ENCODE measurements around the gene NUP98.
"Not testable (repeated sequence)": the region's sequence is repeated elsewhere in the genome, so short reads cannot be mapped to it uniquely, and the experiment has no call there.

The NUP98 gene

DNA sequence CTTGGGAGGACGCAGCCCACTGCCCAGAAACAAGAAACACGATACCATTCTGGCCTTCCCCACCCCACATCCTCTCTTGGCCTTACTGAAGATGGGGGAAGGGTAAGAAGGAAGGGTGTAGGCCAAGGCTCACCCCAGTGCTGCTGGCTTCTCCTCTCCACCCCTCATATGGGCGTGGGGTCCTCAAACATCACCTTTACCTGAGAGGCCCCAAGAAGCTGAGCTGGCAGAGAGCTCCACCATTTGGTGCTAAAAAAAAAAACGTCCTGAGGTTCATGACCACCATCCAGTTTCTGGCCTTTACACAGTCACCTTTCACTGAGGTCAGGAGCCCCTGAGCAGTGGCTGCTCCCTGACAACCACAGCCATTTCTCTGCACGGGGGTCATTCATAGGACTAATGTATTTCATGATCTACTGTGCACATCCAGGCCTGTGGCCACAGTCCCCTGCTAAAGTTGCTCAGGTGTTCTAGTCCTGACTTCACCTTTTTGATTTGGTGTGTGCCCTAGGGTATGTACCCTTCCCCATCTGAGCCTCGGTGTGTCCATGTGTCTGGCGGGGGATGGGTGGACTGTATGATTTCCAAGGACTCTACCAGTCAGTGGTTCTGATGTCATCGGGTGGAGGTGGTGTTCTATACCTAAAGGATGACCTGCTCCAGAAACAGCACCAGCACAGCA, 28.3 kb upstream of the NUP98 start:
- H3K4me3 ChIP-seq (ENCODE audit: low read depth, low read length) = no peak overlapping the region
- H3K9ac ChIP-seq (ENCODE audit: low read depth, low read length) = no peak overlapping the region
- H3K36me3 ChIP-seq (ENCODE audit: control insufficient read depth, insufficient read depth, low read length) = peaks cover 32% of the 10 kb centered on the region
- H3K4me1 ChIP-seq (ENCODE audit: control insufficient read depth, insufficient read depth, low read length) = peaks cover 33% of the 10 kb centered on the region
- H3K27me3 ChIP-seq (ENCODE audit: control insufficient read depth, insufficient read depth, low read length) = no peaks in the 10 kb centered on the region
- H3K9me3 ChIP-seq (ENCODE audit: control insufficient read depth, insufficient read depth, low read length) = no peaks in the 10 kb centered on the region
- H3K27ac ChIP-seq (ENCODE audit: low read depth, low read length) = no peak overlapping the region

DNA sequence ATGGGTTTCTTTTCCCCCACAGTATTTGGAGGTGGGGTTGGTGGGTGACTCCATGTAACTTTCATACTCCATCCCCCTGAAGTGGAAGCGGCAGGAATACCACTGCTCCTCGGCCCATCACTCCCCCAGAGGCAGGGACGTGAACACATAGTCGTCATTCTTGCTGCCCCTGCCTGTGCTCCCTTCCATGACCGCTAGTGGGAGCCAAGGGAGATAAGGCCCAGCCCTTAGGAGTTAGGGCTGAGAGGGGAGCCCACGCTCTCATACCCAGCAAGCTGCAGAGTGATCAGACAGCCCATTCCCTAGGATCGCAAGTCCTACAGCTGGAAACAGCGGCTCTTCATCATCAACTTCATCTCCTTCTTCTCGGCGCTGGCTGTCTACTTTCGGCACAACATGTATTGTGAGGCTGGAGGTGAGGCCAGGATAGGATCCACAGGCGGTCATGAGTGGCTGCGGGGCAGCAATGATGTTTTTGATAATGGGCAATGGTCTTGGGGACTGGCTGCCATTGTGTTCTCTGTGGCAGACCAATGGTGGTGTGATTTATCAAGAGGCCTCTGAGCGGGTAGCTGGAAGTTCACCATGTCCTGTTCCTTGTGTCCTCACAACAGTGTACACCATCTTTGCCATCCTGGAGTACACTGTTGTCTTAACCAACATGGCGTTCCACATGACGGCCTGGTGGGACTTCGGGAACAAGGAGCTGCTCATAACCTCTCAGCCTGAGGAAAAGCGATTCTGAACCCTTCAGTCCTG, 27.5 kb upstream of the NUP98 start:
- Histone ChIP-seq H3K9ac (ENCODE audit: low read depth, low read length) (no peak overlapping the region), H3K9me3 (ENCODE audit: control insufficient read depth, insufficient read depth, low read length) (no peaks in the 10 kb centered on the region), H3K4me3 (ENCODE audit: low read depth, low read length) (no peak overlapping the region), H3K36me3 (ENCODE audit: control insufficient read depth, insufficient read depth, low read length) (peaks cover 29% of the 10 kb centered on the region), H3K4me1 (ENCODE audit: control insufficient read depth, insufficient read depth, low read length) (peaks cover 33% of the 10 kb centered on the region), H3K27me3 (ENCODE audit: control insufficient read depth, insufficient read depth, low read length) (no peaks in the 10 kb centered on the region), H3K27ac (ENCODE audit: low read depth, low read length) (no peak overlapping the region)

DNA sequence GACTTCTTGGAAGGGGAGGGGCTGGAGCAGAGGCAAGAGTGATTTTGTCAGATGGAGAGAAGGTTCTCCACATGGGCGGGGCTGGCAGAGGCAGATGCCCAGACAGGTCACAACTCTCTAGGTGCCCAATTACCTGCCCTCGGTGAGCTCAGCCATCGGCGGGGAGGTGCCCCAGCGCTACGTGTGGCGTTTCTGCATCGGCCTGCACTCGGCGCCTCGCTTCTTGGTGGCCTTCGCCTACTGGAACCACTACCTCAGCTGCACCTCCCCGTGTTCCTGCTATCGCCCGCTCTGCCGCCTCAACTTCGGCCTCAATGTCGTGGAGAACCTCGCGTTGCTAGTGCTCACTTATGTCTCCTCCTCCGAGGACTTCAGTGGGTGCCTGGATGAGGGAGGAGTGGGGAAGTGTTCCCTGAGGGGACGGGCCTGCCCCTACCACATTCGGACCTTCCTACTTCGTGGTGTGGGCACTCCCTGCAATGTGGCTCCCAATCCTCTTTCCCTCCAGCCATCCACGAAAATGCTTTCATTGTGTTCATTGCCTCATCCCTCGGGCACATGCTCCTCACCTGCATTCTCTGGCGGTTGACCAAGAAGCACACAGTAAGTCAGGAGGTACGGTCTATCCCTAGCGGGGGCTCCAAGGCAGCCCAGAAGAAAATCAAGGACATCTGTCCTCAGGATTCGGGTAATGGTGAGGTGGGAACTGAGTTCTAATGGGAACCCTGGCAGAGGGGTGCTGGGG, 26.6 kb upstream of the NUP98 start:
- H3K36me3 ChIP-seq (ENCODE audit: control insufficient read depth, insufficient read depth, low read length) = peaks cover 29% of the 10 kb centered on the region
- no peak overlapping the region for H3K27ac ChIP-seq (ENCODE audit: low read depth, low read length)
- H3K4me1 ChIP-seq (ENCODE audit: control insufficient read depth, insufficient read depth, low read length) = peaks cover 33% of the 10 kb centered on the region

DNA sequence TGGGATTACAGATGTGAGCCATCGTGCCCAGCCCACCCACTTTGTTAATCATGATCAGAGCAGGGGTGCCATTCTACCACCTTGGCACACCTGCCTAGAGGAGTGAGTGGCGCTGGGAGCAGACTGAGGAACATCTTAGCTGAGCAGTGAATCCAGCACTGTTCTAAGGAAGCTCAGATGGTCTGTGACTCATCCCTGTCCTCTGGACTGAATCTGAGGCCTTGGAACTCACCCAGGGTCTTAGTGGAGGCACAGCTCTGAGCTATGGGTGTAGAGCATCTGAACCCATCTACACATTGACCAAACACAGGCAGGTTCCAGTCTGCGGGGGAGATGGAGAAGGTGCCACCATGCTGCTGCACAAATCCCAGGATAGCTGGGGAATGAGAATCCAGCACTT, 25.9 kb upstream of the NUP98 start:
- Histone ChIP-seq H3K4me1 (ENCODE audit: control insufficient read depth, insufficient read depth, low read length) (peaks cover 33% of the 10 kb centered on the region), H3K4me3 (ENCODE audit: low read depth, low read length) (no peak overlapping the region), H3K27me3 (ENCODE audit: control insufficient read depth, insufficient read depth, low read length) (no peaks in the 10 kb centered on the region), H3K9me3 (ENCODE audit: control insufficient read depth, insufficient read depth, low read length) (no peaks in the 10 kb centered on the region), H3K9ac (ENCODE audit: low read depth, low read length) (no peak overlapping the region), H3K36me3 (ENCODE audit: control insufficient read depth, insufficient read depth, low read length) (peaks cover 28% of the 10 kb centered on the region), H3K27ac (ENCODE audit: low read depth, low read length) (no peak overlapping the region)

More for the DNA sequence above, 26.6 kb upstream of the NUP98 start:
- Histone ChIP-seq H3K27me3 (ENCODE audit: control insufficient read depth, insufficient read depth, low read length) (no peaks in the 10 kb centered on the region), H3K4me3 (ENCODE audit: low read depth, low read length) (no peak overlapping the region), H3K9me3 (ENCODE audit: control insufficient read depth, insufficient read depth, low read length) (no peaks in the 10 kb centered on the region), H3K9ac (ENCODE audit: low read depth, low read length) (no peak overlapping the region)

DNA sequence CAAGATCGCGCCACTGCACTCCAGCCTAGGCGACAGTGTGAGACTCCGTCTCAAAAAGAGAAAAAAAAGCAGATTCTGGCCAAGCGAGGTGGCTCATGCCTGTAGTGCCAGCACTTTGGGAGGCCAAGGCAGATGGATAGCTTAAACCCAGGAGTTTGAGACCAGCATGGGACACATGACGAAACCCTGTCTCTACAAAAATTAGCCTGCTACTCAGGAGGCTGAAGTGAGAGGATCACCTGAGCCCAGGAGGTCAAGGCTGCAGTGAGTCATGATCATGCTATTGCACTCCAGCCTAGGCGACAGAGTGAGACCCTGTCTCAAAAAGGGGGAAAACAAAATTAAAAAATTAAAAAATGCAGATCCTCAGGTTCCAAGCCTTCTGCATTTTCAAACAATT, 25.0 kb upstream of the NUP98 start:
- H3K9me3 ChIP-seq (ENCODE audit: control insufficient read depth, insufficient read depth, low read length) = no peaks in the 10 kb centered on the region
- H3K4me1 ChIP-seq (ENCODE audit: control insufficient read depth, insufficient read depth, low read length) = peaks cover 24% of the 10 kb centered on the region
- H3K36me3 ChIP-seq (ENCODE audit: control insufficient read depth, insufficient read depth, low read length) = peaks cover 24% of the 10 kb centered on the region
- H3K27me3 ChIP-seq (ENCODE audit: control insufficient read depth, insufficient read depth, low read length) = no peaks in the 10 kb centered on the region
- H3K9ac ChIP-seq (ENCODE audit: low read depth, low read length) = no peak overlapping the region
- H3K27ac ChIP-seq (ENCODE audit: low read depth, low read length) = no peak overlapping the region
- H3K4me3 ChIP-seq (ENCODE audit: low read depth, low read length) = no peak overlapping the region

DNA sequence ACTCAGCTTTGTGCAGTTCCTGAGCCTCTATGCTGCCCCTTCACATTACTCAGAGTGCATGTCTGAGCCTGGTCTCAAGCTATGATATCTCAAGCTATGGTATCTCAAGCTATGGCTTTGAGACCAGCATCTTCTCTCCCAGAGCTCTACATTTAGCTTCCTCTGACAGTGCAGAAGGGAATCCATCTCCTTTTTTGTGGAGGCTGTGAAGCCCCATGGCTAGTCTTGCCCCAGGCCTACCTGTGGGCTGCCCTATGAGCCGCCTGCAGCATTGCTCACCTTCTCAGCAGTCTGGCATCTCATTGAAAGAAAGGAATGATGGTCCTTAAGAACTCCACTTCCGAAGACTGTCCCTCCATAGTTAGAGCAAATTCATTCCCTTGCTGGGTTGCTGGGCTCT, 23.6 kb upstream of the NUP98 start:
- Histone ChIP-seq H3K9ac (ENCODE audit: low read depth, low read length) (no peak overlapping the region), H3K36me3 (ENCODE audit: control insufficient read depth, insufficient read depth, low read length) (peaks cover 17% of the 10 kb centered on the region), H3K4me3 (ENCODE audit: low read depth, low read length) (no peak overlapping the region), H3K27me3 (ENCODE audit: control insufficient read depth, insufficient read depth, low read length) (no peaks in the 10 kb centered on the region), H3K27ac (ENCODE audit: low read depth, low read length) (no peak overlapping the region), H3K4me1 (ENCODE audit: control insufficient read depth, insufficient read depth, low read length) (peaks cover 13% of the 10 kb centered on the region), H3K9me3 (ENCODE audit: control insufficient read depth, insufficient read depth, low read length) (no peaks in the 10 kb centered on the region)

DNA sequence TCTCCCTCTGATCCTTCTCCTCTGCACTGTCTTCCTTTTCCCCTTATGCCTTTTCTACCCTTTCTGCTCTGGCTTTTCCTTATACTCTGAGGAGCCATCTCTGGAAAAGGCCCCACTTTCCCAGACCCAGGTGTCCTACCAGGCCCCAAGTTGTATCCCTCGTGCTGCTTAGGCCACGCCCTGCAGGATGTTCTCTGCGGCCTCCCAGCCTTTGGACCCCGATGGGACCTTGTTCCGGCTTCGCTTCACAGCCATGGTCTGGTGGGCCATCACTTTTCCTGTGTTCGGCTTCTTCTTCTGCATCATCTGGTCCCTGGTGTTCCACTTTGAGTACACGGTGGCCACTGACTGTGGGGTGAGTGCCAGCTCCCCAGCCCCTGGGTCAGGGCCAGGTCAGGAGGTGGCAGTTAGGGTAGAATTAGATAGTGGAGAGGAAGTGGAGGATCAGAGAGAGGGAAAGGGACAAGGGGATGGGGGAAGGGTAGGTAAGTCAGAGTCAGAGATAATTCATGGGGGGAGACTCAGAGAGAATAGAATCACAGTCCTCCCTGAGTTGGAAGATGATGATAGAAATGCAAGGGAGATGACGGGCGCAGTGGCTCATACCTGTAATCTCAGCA, 19.9 kb upstream of the NUP98 start:
- Histone ChIP-seq H3K27ac (ENCODE audit: low read depth, low read length) (no peak overlapping the region), H3K9ac (ENCODE audit: low read depth, low read length) (no peak overlapping the region), H3K4me3 (ENCODE audit: low read depth, low read length) (no peak overlapping the region), H3K36me3 (ENCODE audit: control insufficient read depth, insufficient read depth, low read length) (peaks cover 5% of the 10 kb centered on the region; the same call in 1 of the 2 replicates), H3K9me3 (ENCODE audit: control insufficient read depth, insufficient read depth, low read length) (no peaks in the 10 kb centered on the region), H3K27me3 (ENCODE audit: control insufficient read depth, insufficient read depth, low read length) (no peaks in the 10 kb centered on the region), H3K4me1 (ENCODE audit: control insufficient read depth, insufficient read depth, low read length) (0 out of 2 replicates have a peak, but pooled peaks cover 2% of the 10 kb centered on the region)

DNA sequence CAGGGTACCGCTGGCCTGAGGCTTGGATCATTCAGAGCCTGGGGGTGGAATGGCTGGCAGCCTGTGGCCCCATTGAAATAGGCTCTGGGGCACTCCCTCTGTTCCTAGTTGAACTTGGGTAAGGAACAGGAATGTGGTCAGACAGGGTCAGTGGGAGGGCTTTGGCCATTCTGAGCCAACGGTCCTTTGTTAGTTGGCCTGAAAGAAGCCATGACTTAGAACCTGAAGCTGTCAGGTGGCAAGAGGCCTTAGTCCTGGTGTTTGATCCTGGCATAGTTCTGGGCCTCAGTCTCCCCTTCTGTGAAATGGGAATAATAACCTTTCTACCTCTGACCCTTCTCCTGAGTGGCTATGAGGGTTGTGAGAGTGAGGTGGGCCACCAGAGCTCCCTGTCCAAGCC, 19.3 kb upstream of the NUP98 start:
- Histone ChIP-seq H3K4me3 (ENCODE audit: low read depth, low read length) (no peak overlapping the region), H3K9me3 (ENCODE audit: control insufficient read depth, insufficient read depth, low read length) (no peaks in the 10 kb centered on the region), H3K27me3 (ENCODE audit: control insufficient read depth, insufficient read depth, low read length) (no peaks in the 10 kb centered on the region), H3K36me3 (ENCODE audit: control insufficient read depth, insufficient read depth, low read length) (peaks cover 5% of the 10 kb centered on the region; the same call in 1 of the 2 replicates), H3K27ac (ENCODE audit: low read depth, low read length) (no peak overlapping the region), H3K9ac (ENCODE audit: low read depth, low read length) (no peak overlapping the region), H3K4me1 (ENCODE audit: control insufficient read depth, insufficient read depth, low read length) (0 out of 2 replicates have a peak, but pooled peaks cover 2% of the 10 kb centered on the region)

DNA sequence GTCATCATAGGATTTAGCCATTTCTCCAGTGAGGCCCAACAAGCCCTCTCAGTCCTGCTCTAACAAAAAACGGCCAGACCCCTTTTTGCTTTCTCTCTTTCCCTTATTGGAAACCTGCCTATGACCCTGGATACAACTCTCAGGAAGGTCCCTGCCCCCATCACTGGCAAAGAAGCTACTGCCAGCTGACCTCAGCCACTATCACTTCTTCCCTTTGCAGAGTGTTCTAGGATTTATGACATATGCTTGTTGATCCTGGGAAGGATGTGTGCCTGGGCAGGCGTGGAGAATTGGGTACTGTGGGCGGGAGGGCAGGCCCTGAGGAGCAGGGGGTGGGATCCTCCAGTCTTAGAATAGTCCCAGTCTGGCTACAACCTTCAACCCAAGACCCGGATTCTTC, 18.5 kb upstream of the NUP98 start:
- Histone ChIP-seq H3K4me1 (ENCODE audit: control insufficient read depth, insufficient read depth, low read length) (0 out of 2 replicates have a peak, but pooled peaks cover 2% of the 10 kb centered on the region), H3K4me3 (ENCODE audit: low read depth, low read length) (no peak overlapping the region), H3K9me3 (ENCODE audit: control insufficient read depth, insufficient read depth, low read length) (no peaks in the 10 kb centered on the region), H3K9ac (ENCODE audit: low read depth, low read length) (no peak overlapping the region), H3K27ac (ENCODE audit: low read depth, low read length) (no peak overlapping the region), H3K36me3 (ENCODE audit: control insufficient read depth, insufficient read depth, low read length) (peaks cover 5% of the 10 kb centered on the region; the same call in 1 of the 2 replicates), H3K27me3 (ENCODE audit: control insufficient read depth, insufficient read depth, low read length) (no peaks in the 10 kb centered on the region)

DNA sequence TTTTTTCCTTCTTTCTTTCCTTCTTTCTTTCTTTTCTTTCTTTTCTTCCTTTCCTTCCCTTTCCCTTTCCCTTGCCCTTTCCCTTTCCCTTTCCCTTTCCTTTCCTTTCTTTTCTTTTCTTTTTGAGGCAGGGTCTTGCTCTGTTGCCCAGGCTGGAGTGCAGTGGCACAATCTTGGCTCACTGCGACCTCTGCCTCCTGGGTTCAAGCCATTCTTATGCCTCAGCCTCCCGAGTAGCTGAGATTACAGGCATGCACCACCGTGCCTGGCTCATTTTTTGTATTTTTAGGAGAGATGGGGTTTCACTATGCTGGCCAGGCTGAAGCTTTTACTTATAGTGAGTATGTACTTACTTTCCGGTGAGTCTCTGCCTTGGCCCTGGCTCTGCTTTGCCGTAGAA, 17.5 kb upstream of the NUP98 start:
- H3K36me3 ChIP-seq (ENCODE audit: control insufficient read depth, insufficient read depth, low read length); H3K27me3 ChIP-seq (ENCODE audit: control insufficient read depth, insufficient read depth, low read length); H3K4me3 ChIP-seq (ENCODE audit: low read depth, low read length): not testable (repeated sequence)

More for the DNA sequence above, 17.5 kb upstream of the NUP98 start:
- H3K9ac ChIP-seq (ENCODE audit: low read depth, low read length); H3K9me3 ChIP-seq (ENCODE audit: control insufficient read depth, insufficient read depth, low read length); H3K27ac ChIP-seq (ENCODE audit: low read depth, low read length); H3K4me1 ChIP-seq (ENCODE audit: control insufficient read depth, insufficient read depth, low read length): not testable (repeated sequence)

Data from HUES48 (cell line).